Measurements from ENCODE around the gene FBLN1. TPM values are rescaled to one million over a fixed set of nuclear protein-coding genes. Genes with fewer than 3 reads are reported as not detected.

Gene FBLN1
- total and polyA plus RNA-seq, 2 donors (not counting 3 experiments of a cell fraction or from before 2014, with no cell fraction given): 1.2 to 4.0 TPM

DNA sequence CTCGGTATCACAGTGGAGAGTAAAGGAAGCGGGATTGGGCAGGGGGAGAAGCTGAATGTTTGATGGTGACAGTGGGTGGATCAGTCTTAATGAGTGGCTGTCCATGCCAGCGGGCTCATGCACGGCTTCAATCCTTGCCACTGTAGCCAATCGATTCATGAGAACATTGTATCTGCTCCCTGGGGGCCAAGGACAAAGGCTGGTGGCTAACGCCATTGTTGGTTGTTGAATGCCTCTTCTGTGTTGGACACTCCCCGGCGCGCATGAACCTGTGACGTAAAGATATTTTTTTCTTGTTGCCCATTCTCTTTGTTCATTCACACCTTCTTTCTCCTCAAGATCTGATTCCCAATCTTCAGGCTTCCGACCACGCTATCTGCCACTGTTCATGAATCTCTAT, 148.0 kb downstream of the FBLN1 start:
- no peaks in the 10 kb centered on the region for H3K79me2 ChIP-seq (ENCODE audit: control insufficient read depth, insufficient read depth, low read length)
- dilution Hi-C loops (cut with MboI; ENCODE audit: extremely low pct_ligation_motif_present, low sequenced_read_pairs): no loop called here
- intact Hi-C loops (cut with micrococcal nuclease): no loop called here
- H3K4me1 ChIP-seq (ENCODE audit: control insufficient read depth, extremely low read depth, insufficient read depth, low read length): no peaks in the 10 kb centered on the region
- ChIA-PET CTCF (interaction anchor here (1.2 kb wide), 1 partner anchor 16 kb away, joined by 3 read pairs; no protein-coding TSS in a partner anchor), POLR2A (no interaction called here)
- FAIRE-seq (no peak), DNase-seq (ENCODE audit: low read depth, low spot score) (no peak)
- H2AFZ ChIP-seq (ENCODE audit: low read depth, low read length): no peak overlapping the region
- H3K9me1 ChIP-seq (replicated peaks; ENCODE audit: control insufficient read depth, extremely low read depth, insufficient read depth, low read length): no peaks in the 10 kb centered on the region
- H3K9me3 ChIP-seq (replicated peaks; ENCODE audit: control insufficient read depth, insufficient read depth, low read length): no peaks in the 10 kb centered on the region
- H4K20me1 ChIP-seq (replicated peaks; ENCODE audit: control insufficient read depth, extremely low read depth, insufficient read depth, low read length): no peaks in the 10 kb centered on the region
- H3K9ac ChIP-seq (replicated peaks; ENCODE audit: extremely low read depth, insufficient read depth, low read length): no peak overlapping the region
- H3K4me3 ChIP-seq (replicated peaks in 1 of 3; ENCODE audit: insufficient read depth in 1 of 3, low read depth in 1 of 3, low read length in 3 of 3): no peak overlapping the region
- H3K36me3 ChIP-seq (ENCODE audit: control insufficient read depth in 2 of 2, extremely low read depth in 1 of 2, insufficient read depth in 2 of 2, low read length in 2 of 2): no peaks in the 10 kb centered on the region
- H3K27me3 ChIP-seq (ENCODE audit: control insufficient read depth in 2 of 2, insufficient read depth in 2 of 2, low read length in 2 of 2): peaks cover 10 to 24% of the 10 kb centered on the region in 2 experiments
- TF ChIP-seq, protein P1, sequence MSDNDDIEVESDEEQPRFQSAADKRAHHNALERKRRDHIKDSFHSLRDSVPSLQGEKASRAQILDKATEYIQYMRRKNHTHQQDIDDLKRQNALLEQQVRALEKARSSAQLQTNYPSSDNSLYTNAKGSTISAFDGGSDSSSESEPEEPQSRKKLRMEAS (IDR thresholded peaks at IDR 0.05; ENCODE audit: insufficient read depth, insufficient read length): no peak
- TF ChIP-seq JUN (IDR thresholded peaks at IDR 0.05; ENCODE audit: borderline replicate concordance, insufficient read depth, insufficient read length, low read depth): no peak
- no peak for TF ChIP-seq EZH2 (IDR thresholded peaks at IDR 0.05; ENCODE audit: borderline replicate concordance, low read depth, low read length, severe bottlenecking)
- TF ChIP-seq FOS (IDR thresholded peaks at IDR 0.05; ENCODE audit: borderline replicate concordance, insufficient read depth, low read length): no peak
- no peak for TF ChIP-seq POLR2AphosphoS5 (IDR thresholded peaks at IDR 0.05; ENCODE audit: insufficient read depth, low read depth, low read length)
- TF ChIP-seq MYC (IDR thresholded peaks at IDR 0.05; ENCODE audit: low read depth, low read length): no peak
- no peak for TF ChIP-seq GATA2 (IDR thresholded peaks at IDR 0.05; ENCODE audit: insufficient read depth, insufficient read length, low read depth, low read length)
- TF ChIP-seq, protein P2, sequence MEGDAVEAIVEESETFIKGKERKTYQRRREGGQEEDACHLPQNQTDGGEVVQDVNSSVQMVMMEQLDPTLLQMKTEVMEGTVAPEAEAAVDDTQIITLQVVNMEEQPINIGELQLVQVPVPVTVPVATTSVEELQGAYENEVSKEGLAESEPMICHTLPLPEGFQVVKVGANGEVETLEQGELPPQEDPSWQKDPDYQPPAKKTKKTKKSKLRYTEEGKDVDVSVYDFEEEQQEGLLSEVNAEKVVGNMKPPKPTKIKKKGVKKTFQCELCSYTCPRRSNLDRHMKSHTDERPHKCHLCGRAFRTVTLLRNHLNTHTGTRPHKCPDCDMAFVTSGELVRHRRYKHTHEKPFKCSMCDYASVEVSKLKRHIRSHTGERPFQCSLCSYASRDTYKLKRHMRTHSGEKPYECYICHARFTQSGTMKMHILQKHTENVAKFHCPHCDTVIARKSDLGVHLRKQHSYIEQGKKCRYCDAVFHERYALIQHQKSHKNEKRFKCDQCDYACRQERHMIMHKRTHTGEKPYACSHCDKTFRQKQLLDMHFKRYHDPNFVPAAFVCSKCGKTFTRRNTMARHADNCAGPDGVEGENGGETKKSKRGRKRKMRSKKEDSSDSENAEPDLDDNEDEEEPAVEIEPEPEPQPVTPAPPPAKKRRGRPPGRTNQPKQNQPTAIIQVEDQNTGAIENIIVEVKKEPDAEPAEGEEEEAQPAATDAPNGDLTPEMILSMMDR (IDR thresholded peaks at IDR 0.05; ENCODE audit: extremely low read depth in 1 of 2, insufficient read depth in 1 of 2, low read depth in 1 of 2, low read length in 2 of 2): no peak
- TF ChIP-seq POLR2A (IDR thresholded peaks at IDR 0.05; ENCODE audit: low read depth, low read length): no peak
- no peak overlapping the region for H3K27ac ChIP-seq (ENCODE audit: insufficient read depth, low read depth, low read length)
- H3K4me2 ChIP-seq (ENCODE audit: insufficient read depth, low read length): no peak overlapping the region
- BruUV-seq (replicated peaks): no TSS peak

Small RNA genes lying within 50 kb of the gene (small RNA-seq; reads per million reads assigned to genes)
- not detected for gene RNU6-1161P (ENCODE audit: insufficient read depth, insufficient read length, low read depth, low replicate concordance)

Other genes with a start within 250 kb of the FBLN1 start
- not detected in 2 replicates for gene UPK3A, start 217.9 kb upstream of the FBLN1 start, total RNA-seq
- gene UPK3A, start 217.9 kb upstream of the FBLN1 start, polyA plus RNA-seq: not detected in 2 replicates
- gene FAM118A, start 192.9 kb upstream of the FBLN1 start, total RNA-seq: 20.2 and 44.2 TPM in 2 replicates
- gene FAM118A, start 192.9 kb upstream of the FBLN1 start, polyA plus RNA-seq: 19.2 and 25.6 TPM in 2 replicates
- gene SMC1B, start 89.3 kb upstream of the FBLN1 start, total RNA-seq: 0.07 TPM in 1 of 2 replicates, not detected in the other
- gene SMC1B, start 89.3 kb upstream of the FBLN1 start, polyA plus RNA-seq: not detected in 2 replicates
- 5.7 TPM in 2 replicates for gene RIBC2, start 89.2 kb upstream of the FBLN1 start, total RNA-seq
- gene RIBC2, start 89.2 kb upstream of the FBLN1 start, polyA plus RNA-seq: 1.0 and 1.2 TPM in 2 replicates
- gene ATXN10, start 169.0 kb downstream of the FBLN1 start, total RNA-seq: 91.9 and 107 TPM in 2 replicates
- 48.5 and 73.2 TPM in 2 replicates for gene ATXN10, start 169.0 kb downstream of the FBLN1 start, polyA plus RNA-seq

All from endothelial cell of umbilical vein (primary cell).